Astrocyte (in vitro differentiated cells and primary cell): ENCODE results near the gene NBR1.

Experiments
- EZH2 ChIP-seq: IDR thresholded peaks from 2 replicates; pipeline ENCODE4 v1.6.1; 2012; ENCODE audit warnings: mild to moderate bottlenecking, low read length, inconsistent platforms; ENCODE audit not compliant: insufficient read depth
- TF ChIP-seq, protein P1 (sequence below): IDR thresholded peaks from 2 replicates; pipeline ENCODE4 v1.5.1; 2011; ENCODE audit warnings: low read depth, mild to moderate bottlenecking, inconsistent platforms, low read length, moderate library complexity; ENCODE audit not compliant: insufficient read depth

DNA sequence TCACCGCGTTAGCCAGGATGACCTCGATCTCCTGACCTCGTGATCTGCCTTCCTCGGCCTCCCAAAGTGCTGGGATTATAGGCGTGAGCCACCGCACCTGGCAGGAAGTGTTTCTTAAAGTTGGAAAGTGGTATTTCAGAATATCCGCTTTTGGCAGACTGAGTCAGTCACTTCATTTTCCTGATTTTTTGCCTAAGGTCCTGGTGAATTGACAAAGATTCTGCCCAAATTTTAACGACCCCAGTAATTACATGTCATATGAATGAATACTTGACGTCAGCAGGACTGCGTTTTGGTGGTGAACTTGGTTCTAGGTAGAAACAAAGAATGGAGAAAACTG, 41.4 kb upstream of the NBR1 start:
- TF ChIP-seq, protein P1, sequence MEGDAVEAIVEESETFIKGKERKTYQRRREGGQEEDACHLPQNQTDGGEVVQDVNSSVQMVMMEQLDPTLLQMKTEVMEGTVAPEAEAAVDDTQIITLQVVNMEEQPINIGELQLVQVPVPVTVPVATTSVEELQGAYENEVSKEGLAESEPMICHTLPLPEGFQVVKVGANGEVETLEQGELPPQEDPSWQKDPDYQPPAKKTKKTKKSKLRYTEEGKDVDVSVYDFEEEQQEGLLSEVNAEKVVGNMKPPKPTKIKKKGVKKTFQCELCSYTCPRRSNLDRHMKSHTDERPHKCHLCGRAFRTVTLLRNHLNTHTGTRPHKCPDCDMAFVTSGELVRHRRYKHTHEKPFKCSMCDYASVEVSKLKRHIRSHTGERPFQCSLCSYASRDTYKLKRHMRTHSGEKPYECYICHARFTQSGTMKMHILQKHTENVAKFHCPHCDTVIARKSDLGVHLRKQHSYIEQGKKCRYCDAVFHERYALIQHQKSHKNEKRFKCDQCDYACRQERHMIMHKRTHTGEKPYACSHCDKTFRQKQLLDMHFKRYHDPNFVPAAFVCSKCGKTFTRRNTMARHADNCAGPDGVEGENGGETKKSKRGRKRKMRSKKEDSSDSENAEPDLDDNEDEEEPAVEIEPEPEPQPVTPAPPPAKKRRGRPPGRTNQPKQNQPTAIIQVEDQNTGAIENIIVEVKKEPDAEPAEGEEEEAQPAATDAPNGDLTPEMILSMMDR = no peak
- no peak for TF ChIP-seq EZH2
